HEK293 (cell line): ENCODE results near the gene PPFIBP1.
A peak's percentile ranks its signal among the peaks of the same experiment; 100 is the strongest.
"Not testable (repeated sequence)": the region's sequence is repeated elsewhere in the genome, so short reads cannot be mapped to it uniquely, and the experiment has no call there.

Experiments
- CTCF ChIA-PET: fragments of 350-600 bp; formaldehyde crosslinking; extraction: SDS; loops from one replicate; lab custom pipeline; 2021; ENCODE audit warnings: antibody characterized with exemption; lab: Yijun Ruan, JAX
- POLR2A ChIA-PET: fragments of 300-600 bp; formaldehyde crosslinking; extraction: SDS; loops from one replicate; lab custom pipeline; 2020; ENCODE audit warnings: antibody characterized with exemption, inconsistent platforms; lab: Yijun Ruan, JAX
- H3K27ac ChIP-seq: fragments of 200-500 bp; sonication (Bioruptor generic); 2 replicates; pipeline ENCODE4 v1.5.1; 2014; ENCODE audit warnings: low read depth, low read length, control low read depth, inconsistent platforms; ENCODE audit errors: extremely low read depth
- H3K36me3 ChIP-seq, 2 experiments: fragments of 200-500 bp in 1 of 2; sonication (Bioruptor generic) in 1 of 2; 1 replicate in 1 of 2; 2 replicates in 1 of 2; pipeline ENCODE4 v1.5.1; 2014 to 2017; ENCODE audit warnings: inconsistent platforms in 2 of 2, low read length in 2 of 2; ENCODE audit not compliant: control insufficient read depth in 2 of 2, insufficient read depth in 1 of 2
- H3K4me1 ChIP-seq: fragments of 200-500 bp; sonication (Bioruptor generic); 2 replicates; pipeline ENCODE4 v1.5.1; 2014; ENCODE audit warnings: mild to moderate bottlenecking, low read length, inconsistent platforms; ENCODE audit not compliant: control insufficient read depth, insufficient read depth
- H3K4me3 ChIP-seq: 2 replicates; pipeline ENCODE4 v1.5.1; 2011; ENCODE audit warnings: low read depth, mild to moderate bottlenecking, control low read depth, low read length, moderate library complexity
- H3K9me3 ChIP-seq: fragments of 200-500 bp; sonication (Bioruptor generic); 2 replicates; pipeline ENCODE4 v1.5.1; 2014; ENCODE audit warnings: low read depth, low read length, inconsistent platforms; ENCODE audit not compliant: control insufficient read depth, insufficient read depth
- GLIS1 ChIP-seq: fragments of 450-650 bp; formaldehyde crosslinking; IDR thresholded peaks from 2 replicates; pipeline ENCODE4 v1.5.1; 2016; ENCODE audit warnings: missing biosample characterization, missing genetic modification characterization
- KLF10 ChIP-seq: fragments of 450-650 bp; IDR thresholded peaks from 2 replicates; pipeline ENCODE4 v1.5.1; 2018; ENCODE audit warnings: missing biosample characterization, mild to moderate bottlenecking, missing genetic modification characterization
- SETDB1 ChIP-seq: IDR thresholded peaks from one replicate; pipeline ENCODE4 v1.6.1; 2017; ENCODE audit warnings: mild to moderate bottlenecking, low read length, moderate library complexity, mixed read lengths; ENCODE audit not compliant: insufficient read length
- ZFP37 ChIP-seq: fragments of 450-650 bp; formaldehyde crosslinking; IDR thresholded peaks from 2 replicates; pipeline ENCODE4 v1.5.1; 2016; ENCODE audit warnings: missing biosample characterization, missing genetic modification characterization
- ZNF133 ChIP-seq: fragments of 450-650 bp; formaldehyde crosslinking; IDR thresholded peaks from 2 replicates; pipeline ENCODE4 v1.5.1; 2016; ENCODE audit warnings: missing biosample characterization, missing genetic modification characterization
- ZNF324 ChIP-seq: fragments of 450-650 bp; formaldehyde crosslinking; IDR thresholded peaks from 2 replicates; pipeline ENCODE4 v1.5.1; 2016; ENCODE audit warnings: missing biosample characterization, missing genetic modification characterization
- ZNF341 ChIP-seq: fragments of 450-650 bp; formaldehyde crosslinking; IDR thresholded peaks from 2 replicates; pipeline ENCODE4; 2016; ENCODE audit warnings: low read depth, missing biosample characterization, missing genetic modification characterization
- ZNF37A ChIP-seq: fragments of 450-650 bp; IDR thresholded peaks from 2 replicates; pipeline ENCODE4 v1.5.1; 2018; ENCODE audit warnings: missing biosample characterization, missing genetic modification characterization
- ZNF501 ChIP-seq: fragments of 450-650 bp; formaldehyde crosslinking; IDR thresholded peaks from 2 replicates; pipeline ENCODE4 v1.5.1; 2016; ENCODE audit warnings: missing biosample characterization, missing genetic modification characterization
- ZNF768 ChIP-seq: fragments of 450-650 bp; formaldehyde crosslinking; IDR thresholded peaks from 2 replicates; pipeline ENCODE4 v1.5.1; 2018; ENCODE audit warnings: missing biosample characterization, mild to moderate bottlenecking, missing genetic modification characterization
- ZXDB ChIP-seq: fragments of 450-650 bp; formaldehyde crosslinking; IDR thresholded peaks from 2 replicates; pipeline ENCODE4 v1.5.1; 2016; ENCODE audit warnings: missing biosample characterization, missing genetic modification characterization
- TF ChIP-seq, protein P1 (sequence below): fragments of 450-650 bp; formaldehyde crosslinking; IDR thresholded peaks from 2 replicates; pipeline ENCODE4 v1.5.1; 2017; ENCODE audit warnings: missing biosample characterization, missing genetic modification characterization

Gene PPFIBP1

DNA sequence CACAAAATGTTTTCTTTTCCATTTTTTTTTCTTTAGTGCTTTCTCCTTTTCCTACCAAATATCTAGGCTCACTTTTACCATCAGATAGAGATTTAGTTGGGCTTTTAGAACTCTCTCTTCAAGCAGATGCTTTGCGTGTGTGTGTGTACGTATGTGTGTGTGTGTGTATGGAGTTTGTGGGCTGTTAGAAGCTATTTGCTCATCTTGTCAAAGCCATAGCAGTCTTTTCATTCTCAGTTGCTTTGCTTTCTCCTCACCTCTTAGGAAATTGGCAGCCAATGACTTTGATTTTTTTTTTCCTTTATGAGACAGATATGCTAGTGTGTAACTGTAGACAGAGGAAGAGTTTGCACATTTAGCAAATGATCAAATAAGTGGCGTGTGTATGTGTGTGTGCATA is 57.8 kb downstream of the PPFIBP1 start:
- H3K4me3 ChIP-seq, CTCF ChIA-PET, H3K27ac ChIP-seq, POLR2A ChIA-PET, H3K9me3 ChIP-seq, H3K4me1 ChIP-seq: not testable (repeated sequence)
- TF ChIP-seq, protein P1, sequence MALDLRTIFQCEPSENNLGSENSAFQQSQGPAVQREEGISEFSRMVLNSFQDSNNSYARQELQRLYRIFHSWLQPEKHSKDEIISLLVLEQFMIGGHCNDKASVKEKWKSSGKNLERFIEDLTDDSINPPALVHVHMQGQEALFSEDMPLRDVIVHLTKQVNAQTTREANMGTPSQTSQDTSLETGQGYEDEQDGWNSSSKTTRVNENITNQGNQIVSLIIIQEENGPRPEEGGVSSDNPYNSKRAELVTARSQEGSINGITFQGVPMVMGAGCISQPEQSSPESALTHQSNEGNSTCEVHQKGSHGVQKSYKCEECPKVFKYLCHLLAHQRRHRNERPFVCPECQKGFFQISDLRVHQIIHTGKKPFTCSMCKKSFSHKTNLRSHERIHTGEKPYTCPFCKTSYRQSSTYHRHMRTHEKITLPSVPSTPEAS = 0 out of 2 replicates have a peak, but pooled peaks have one; percentile 31
- H3K36me3 ChIP-seq = peaks cover 0 to 10% of the 10 kb centered on the region in 2 experiments; a peak in 1 of 3 replicates

DNA sequence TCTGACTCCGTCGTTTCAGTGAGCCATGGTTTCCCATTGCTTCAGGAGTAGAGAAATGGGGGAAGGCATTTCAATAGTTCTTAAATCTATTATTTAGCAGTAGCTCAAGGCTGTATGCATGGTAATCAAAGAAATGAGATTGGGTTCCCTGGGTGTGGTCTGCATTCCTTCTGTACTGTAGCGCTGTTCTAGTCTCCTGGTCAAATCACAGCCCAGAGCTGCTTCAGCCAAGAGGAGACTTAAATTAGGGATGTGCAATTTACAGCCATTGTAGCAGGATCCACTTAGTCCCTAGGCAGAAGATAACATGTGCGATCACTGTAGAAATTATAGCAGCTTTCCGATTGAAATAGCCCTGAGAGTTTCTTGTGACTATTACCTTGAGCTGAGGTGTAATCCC is 58.4 kb downstream of the PPFIBP1 start:
- H3K27ac ChIP-seq, POLR2A ChIA-PET, H3K4me3 ChIP-seq, H3K9me3 ChIP-seq, CTCF ChIA-PET, H3K4me1 ChIP-seq: not testable (repeated sequence)
- peaks cover 0 to 10% of the 10 kb centered on the region in 2 experiments; a peak in 1 of 3 replicates for H3K36me3 ChIP-seq

DNA sequence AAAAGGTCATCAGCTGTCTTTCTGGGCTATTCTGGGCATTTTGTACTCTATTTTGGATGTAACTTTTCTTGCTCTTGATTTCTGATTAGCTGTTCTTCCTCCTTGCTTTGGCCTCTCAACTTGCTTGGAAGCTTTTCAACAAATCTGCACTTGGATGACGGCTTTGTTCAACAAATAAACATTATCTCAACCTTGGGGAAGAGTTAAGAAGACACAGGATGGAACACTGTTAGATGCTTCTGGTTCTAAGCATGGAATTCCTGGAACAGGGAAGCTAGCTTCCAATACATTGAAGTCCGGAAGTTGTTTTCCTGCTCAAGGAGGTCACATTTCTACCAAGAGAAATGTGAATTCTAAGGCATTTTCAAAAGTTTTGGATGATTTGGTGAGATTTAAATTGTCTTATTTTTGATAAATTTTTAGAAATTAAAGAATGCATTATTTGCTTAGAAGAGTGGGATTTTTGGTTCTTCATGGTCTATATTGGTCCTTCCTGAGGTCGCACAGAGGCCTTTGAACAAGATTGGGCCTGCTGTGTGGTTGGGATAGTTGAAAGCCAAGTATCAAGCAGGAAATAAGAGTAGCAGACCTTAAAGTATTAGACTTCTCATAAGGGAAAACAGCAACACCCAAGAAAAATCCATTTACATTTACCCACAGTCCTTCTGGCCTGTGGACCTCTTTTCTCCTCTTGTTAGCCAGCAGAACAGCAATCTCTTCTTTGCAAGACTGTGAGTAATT is 59.2 kb downstream of the PPFIBP1 start:
- no peak overlapping the region for H3K27ac ChIP-seq
- no peak for TF ChIP-seq ZNF324 (tag by site-specific recombination)
- no peaks in the 10 kb centered on the region for H3K4me1 ChIP-seq

DNA sequence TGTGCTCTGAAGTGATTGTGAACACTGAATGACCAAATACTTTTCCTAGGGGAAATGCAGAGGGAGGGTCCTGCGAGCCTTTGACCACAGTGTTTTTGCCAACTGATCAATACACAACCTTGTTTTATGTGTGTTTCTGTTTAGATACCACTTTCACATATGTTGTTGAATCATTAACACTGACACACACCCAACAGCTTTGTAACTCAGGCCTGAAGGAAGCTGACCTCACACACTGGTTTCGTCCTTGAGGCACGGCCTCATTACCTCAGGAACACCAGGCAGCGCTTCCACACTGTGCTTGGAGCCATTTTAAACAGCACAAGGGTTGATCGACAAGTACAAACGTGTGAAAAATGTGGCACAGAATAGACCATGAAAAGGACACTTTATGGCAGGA is 60.0 kb downstream of the PPFIBP1 start:
- Histone ChIP-seq H3K36me3 (peaks cover 0 to 7% of the 10 kb centered on the region in 2 experiments; a peak in 1 of 3 replicates), H3K9me3 (no peaks in the 10 kb centered on the region), H3K27ac (no peak overlapping the region), H3K4me1 (no peaks in the 10 kb centered on the region), H3K4me3 (no peak overlapping the region)
- TF ChIP-seq ZXDB (tag by site-specific recombination) (no peak), ZNF133 (tag by site-specific recombination) (peak; percentile 94), ZNF341 (tag by site-specific recombination) (no peak), SETDB1 (peak; percentile 41)
- CTCF ChIA-PET = no interaction called here
- POLR2A ChIA-PET = no interaction called here

More for the DNA sequence above, 59.2 kb downstream of the PPFIBP1 start:
- ChIA-PET POLR2A (no interaction called here), CTCF (no interaction called here)
- Histone ChIP-seq H3K9me3 (no peaks in the 10 kb centered on the region), H3K4me3 (no peak overlapping the region), H3K36me3 (peaks cover 0 to 10% of the 10 kb centered on the region in 2 experiments; a peak in 1 of 3 replicates)

DNA sequence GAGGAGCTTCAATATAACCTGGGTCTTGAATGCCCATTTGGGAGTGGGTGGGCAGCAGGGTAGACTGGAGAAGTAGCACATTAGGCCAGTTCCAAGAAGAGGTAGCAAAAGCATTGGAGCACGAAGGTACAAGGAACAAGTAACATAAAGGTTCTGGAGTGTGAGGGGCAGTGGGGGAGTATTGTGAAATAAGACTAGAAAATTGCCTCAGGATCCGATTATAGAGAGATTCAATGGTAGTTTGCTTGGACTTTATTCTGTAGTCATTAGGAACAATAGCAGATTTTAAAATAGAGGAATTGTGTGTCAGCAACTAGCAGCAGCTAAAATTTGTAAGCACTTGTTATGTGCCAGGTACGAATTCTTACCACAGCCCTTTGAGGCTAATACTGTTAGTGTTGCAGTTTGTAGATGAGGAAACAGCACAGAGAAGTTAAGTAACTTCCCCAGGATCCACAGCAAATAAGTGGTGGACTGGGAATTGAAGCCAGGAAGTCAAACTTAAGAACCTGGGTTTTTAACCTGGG is 61.8 kb downstream of the PPFIBP1 start:
- Histone ChIP-seq H3K27ac (no peak overlapping the region), H3K36me3 (peaks cover 0 to 4% of the 10 kb centered on the region in 2 experiments; a peak in 1 of 3 replicates), H3K4me3 (no peak overlapping the region), H3K9me3 (no peaks in the 10 kb centered on the region), H3K4me1 (no peaks in the 10 kb centered on the region)
- ChIA-PET POLR2A (no interaction called here), CTCF (interaction anchor here (0.5 to 0.6 kb wide), 2 partner anchors 308 to 969 kb away, joined by 3 read pairs; no protein-coding TSS in a partner anchor)
- 0 out of 2 replicates have a peak, but pooled peaks have one; percentile 16 for TF ChIP-seq ZNF768 (tag by site-specific recombination)
- TF ChIP-seq ZFP37 (tag by site-specific recombination) = no peak
- no peak for TF ChIP-seq KLF10 (tag by site-specific recombination)
- no peak for TF ChIP-seq GLIS1 (tag by site-specific recombination)
- no peak for TF ChIP-seq ZNF501 (tag by site-specific recombination)
- TF ChIP-seq ZNF37A = no peak

DNA sequence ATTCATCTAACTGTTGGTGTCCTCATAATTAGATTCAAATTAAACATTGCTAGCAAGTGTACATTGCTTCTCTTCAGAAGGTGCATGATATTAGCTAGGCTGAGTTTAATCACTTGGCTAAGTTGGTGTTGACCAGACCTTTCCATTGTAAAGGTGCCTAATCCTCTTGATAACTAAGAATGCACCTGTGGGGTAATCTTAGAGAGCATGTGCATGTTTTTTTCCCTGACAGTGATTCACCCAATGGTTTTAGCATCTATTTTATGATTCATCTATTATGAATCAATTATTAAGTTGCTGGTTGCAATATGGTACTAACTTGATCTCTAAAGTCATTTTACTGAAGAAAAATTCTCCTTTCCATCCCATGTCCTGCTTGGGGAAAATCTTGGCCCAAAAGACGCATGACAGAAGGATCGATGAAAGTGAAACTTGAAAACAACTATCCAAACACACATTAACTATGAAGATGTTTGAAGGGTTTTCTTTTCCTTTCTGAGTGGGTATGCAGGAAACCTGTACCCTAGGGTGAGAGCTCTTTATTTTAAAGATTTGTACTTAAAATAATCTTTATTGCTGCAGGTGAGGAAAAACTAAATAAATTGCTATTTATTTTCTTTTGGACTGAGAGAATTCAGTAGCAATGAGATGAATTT is 64.2 kb downstream of the PPFIBP1 start:
- POLR2A ChIA-PET, H3K9me3 ChIP-seq, CTCF ChIA-PET, H3K27ac ChIP-seq, H3K36me3 ChIP-seq, H3K4me3 ChIP-seq, H3K4me1 ChIP-seq: not testable (repeated sequence)
